Measurements from ENCODE around the gene ZEB1.
A peak's percentile ranks its signal among the peaks of the same experiment; 100 is the strongest.
"Not testable (repeated sequence)": the region's sequence is repeated elsewhere in the genome, so short reads cannot be mapped to it uniquely, and the experiment has no call there.

The ZEB1 gene

GRCh38 chr10:31319602-31320549 is 860 bp downstream of the ZEB1 start:
- peak; percentile 6 for DNase-seq

- DNase-seq = no peak
Observed at GRCh38 chr10:31320550-31321211, 1.7 kb downstream of the ZEB1 start.

- DNase-seq = no peak
Observed at GRCh38 chr10:31321396-31321941, 2.5 kb downstream of the ZEB1 start.

- no peak for DNase-seq
Observed at GRCh38 chr10:31322647-31323046, 3.6 kb downstream of the ZEB1 start.

GRCh38 chr10:31340343-31340742 is 21.3 kb downstream of the ZEB1 start:
- DNase-seq = no peak

GRCh38 chr10:31341552-31341951 is 22.5 kb downstream of the ZEB1 start:
- DNase-seq = no peak

GRCh38 chr10:31343009-31343408 is 24.0 kb downstream of the ZEB1 start:
- DNase-seq = no peak

GRCh38 chr10:31343551-31343950 is 24.5 kb downstream of the ZEB1 start:
- no peak for DNase-seq

GRCh38 chr10:31345886-31346285 is 26.9 kb downstream of the ZEB1 start:
- DNase-seq = no peak

- no peak for DNase-seq
Observed at GRCh38 chr10:31346953-31347352, 27.9 kb downstream of the ZEB1 start.

GRCh38 chr10:31347705-31348104 is 28.7 kb downstream of the ZEB1 start:
- no peak for DNase-seq

GRCh38 chr10:31350891-31351290 is 31.9 kb downstream of the ZEB1 start:
- DNase-seq = no peak

- DNase-seq = no peak
Observed at GRCh38 chr10:31352436-31353226, 33.6 kb downstream of the ZEB1 start.

GRCh38 chr10:31353574-31353973 is 34.6 kb downstream of the ZEB1 start:
- no peak for DNase-seq

GRCh38 chr10:31358688-31359330 is 39.8 kb downstream of the ZEB1 start:
- DNase-seq = no peak

- DNase-seq = no peak
Observed at GRCh38 chr10:31359979-31360378, 41.0 kb downstream of the ZEB1 start.

- not testable (repeated sequence) for DNase-seq
Observed at GRCh38 chr10:31361475-31361874, 42.5 kb downstream of the ZEB1 start.

- DNase-seq = no peak
Observed at GRCh38 chr10:31362023-31362641, 43.1 kb downstream of the ZEB1 start.

- DNase-seq = not testable (repeated sequence)
Observed at GRCh38 chr10:31363696-31364095, 44.7 kb downstream of the ZEB1 start.

GRCh38 chr10:31364238-31364637 is 45.2 kb downstream of the ZEB1 start:
- DNase-seq = not testable (repeated sequence)

- no peak for DNase-seq
Observed at GRCh38 chr10:31366703-31367102, 47.7 kb downstream of the ZEB1 start.

GRCh38 chr10:31368724-31369123 is 49.7 kb downstream of the ZEB1 start:
- no peak for DNase-seq
